Gastrocnemius medialis (tissue), 4 donors: Measurements from ENCODE around the gene ZNF277. TPM values are rescaled to one million over a fixed set of nuclear protein-coding genes. Genes with fewer than 3 reads are reported as not detected.

Experiments
- ATAC-seq, 2 donors: fragments of 150-250 bp; one replicate each; pipeline ENCODE4 v1.9.1; 2016
- DNase-seq, 2 donors: peaks; one replicate each; pipeline ENCODE4 v3.0.0-alpha.2; 2019
- H3K27ac ChIP-seq, 4 donors: fragments of 200-600 bp; sonication (generic); 1 replicate in 1 of 4; 2 replicates in 3 of 4; pipeline ENCODE4 v1.5.1; 2016 to 2018; ENCODE audit warnings: mild to moderate bottlenecking in 2 of 4, moderate library complexity in 1 of 4
- H3K27me3 ChIP-seq, 3 donors: fragments of 200-600 bp; sonication (generic) in 2 of 3; 1 replicate in 1 of 3; 2 replicates in 2 of 3; pipeline versions ENCODE4 v1.5.1 to v1.6.0; 2016 to 2019; ENCODE audit warnings: mild to moderate bottlenecking in 1 of 3, moderate library complexity in 1 of 3
- H3K36me3 ChIP-seq, 2 donors: fragments of 200-600 bp; sonication (generic) in 1 of 2; one replicate each; pipeline ENCODE4 v1.5.1; 2017 to 2018
- H3K4me1 ChIP-seq, 2 donors: fragments of 200-600 bp; sonication (generic) in 1 of 2; one replicate each; pipeline ENCODE4 v1.5.1; 2016 to 2017; ENCODE audit warnings: mild to moderate bottlenecking in 2 of 2
- H3K4me3 ChIP-seq, 4 donors: fragments of 200-600 bp; sonication (generic) in 3 of 4; 1 replicate in 1 of 4; 2 replicates in 3 of 4; pipeline ENCODE4 v1.5.1; 2016 to 2019; ENCODE audit warnings: mild to moderate bottlenecking in 2 of 4
- H3K9me3 ChIP-seq, 3 donors: fragments of 200-600 bp; sonication (generic) in 2 of 3; 1 replicate in 1 of 3; 2 replicates in 2 of 3; pipeline ENCODE4 v1.5.1; 2016 to 2019
- CTCF ChIP-seq, 5 experiments: fragments of 450-650 bp in 3 of 5; fragments of 200-600 bp in 2 of 5; sonication (generic) in 2 of 5; IDR thresholded peaks in 4 of 5; conservative IDR thresholded peaks in 1 of 5; 1 replicate in 4 of 5; 2 replicates in 1 of 5; pipeline ENCODE4 v1.5.1; 2016 to 2019; ENCODE audit warnings: antibody characterized with exemption in 5 of 5, mild to moderate bottlenecking in 3 of 5, moderate library complexity in 3 of 5
- POLR2A ChIP-seq, 2 donors: fragments of 450-650 bp; IDR thresholded peaks; one replicate each; pipeline ENCODE4 v1.6.1; 2017; ENCODE audit warnings: antibody characterized with exemption in 2 of 2, mild to moderate bottlenecking in 2 of 2, moderate library complexity in 2 of 2
- in situ Hi-C, 4 donors: fragments of 200-750 bp; cut with MboI; loops; one replicate each; pipeline versions ENCODE4 v1.15.0 to v1.8.0; 2017; ENCODE audit warnings: low sequenced_read_pairs in 4 of 4
- intact Hi-C: fragments of 100-400 bp; cut with DNase I; formaldehyde crosslinking; loops from one replicate; pipeline ENCODE4 v1.15.1; 2023; ENCODE audit warnings: low total_unique reads
- total RNA-seq, 4 donors: library from RNA; depleted of rRNA; stranded (reverse); fragments of >200 nt; gene quantifications; one replicate each; pipeline versions ENCODE4 v1.1.0 to v1.2.3, GENCODE V29; 2016

Gene ZNF277
- total RNA-seq, 4 donors from 2014 or later: 12.2 to 16.5 (median 15.0) TPM

GRCh38 chr7:112213735-112214134, 7.2 kb downstream of the ZNF277 start:
- no peak for ATAC-seq
- Histone ChIP-seq H3K4me3 (no peak overlapping the region), H3K9me3 (no peaks in the 10 kb centered on the region), H3K36me3 (no peaks in the 10 kb centered on the region), H3K27me3 (no peaks in the 10 kb centered on the region), H3K4me1 (peaks cover 9 to 12% of the 10 kb centered on the region in 2 donors), H3K27ac (no peak overlapping the region)
- DNase-seq: no peak
- TF ChIP-seq CTCF (IDR thresholded peaks at IDR 0.05 in 4 of 5, conservative IDR thresholded peaks at IDR 0.05 in 1 of 5): no peak
- no peak for TF ChIP-seq POLR2A (IDR thresholded peaks at IDR 0.05)
- in situ Hi-C loops (loop anchor here in 2 of 4 donors (25.0 kb wide), 2 partner anchors 274 to 651 kb away; partner anchors contain the start of genes IMMP2L (in 1 of the 2) and LSMEM1 (in 1 of the 2)), intact Hi-C loops (no loop called here)

- no peaks in the 10 kb centered on the region for H3K9me3 ChIP-seq
- intact Hi-C loops (no loop called here), in situ Hi-C loops (loop anchor here in 2 of 4 donors (25.0 kb wide), 2 partner anchors 273 to 652 kb away; partner anchors contain the start of genes IMMP2L (in 1 of the 2) and LSMEM1 (in 1 of the 2))
- ATAC-seq (no peak), DNase-seq (no peak)
- H3K4me3 ChIP-seq: no peak overlapping the region
- TF ChIP-seq POLR2A (IDR thresholded peaks at IDR 0.05): no peak
- TF ChIP-seq CTCF (IDR thresholded peaks at IDR 0.05 in 4 of 5, conservative IDR thresholded peaks at IDR 0.05 in 1 of 5): no peak
- H3K27ac ChIP-seq: no peak overlapping the region
- peaks cover 9 to 12% of the 10 kb centered on the region in 2 donors for H3K4me1 ChIP-seq
- no peaks in the 10 kb centered on the region for H3K36me3 ChIP-seq
- H3K27me3 ChIP-seq: no peaks in the 10 kb centered on the region
Measured at GRCh38 chr7:112214268-112214667, 7.8 kb downstream of the ZNF277 start.

GRCh38 chr7:112214883-112215282, 8.4 kb downstream of the ZNF277 start:
- peaks cover 9 to 12% of the 10 kb centered on the region in 2 donors for H3K4me1 ChIP-seq
- H3K4me3 ChIP-seq: no peak overlapping the region
- no peaks in the 10 kb centered on the region for H3K27me3 ChIP-seq
- no peak for DNase-seq
- no peaks in the 10 kb centered on the region for H3K36me3 ChIP-seq
- TF ChIP-seq POLR2A (IDR thresholded peaks at IDR 0.05) (no peak), CTCF (IDR thresholded peaks at IDR 0.05 in 4 of 5, conservative IDR thresholded peaks at IDR 0.05 in 1 of 5) (no peak)
- intact Hi-C loops: no loop called here
- no peaks in the 10 kb centered on the region for H3K9me3 ChIP-seq
- no peak for ATAC-seq
- in situ Hi-C loops: loop anchor here in 2 of 4 donors (25.0 kb wide), 2 partner anchors 272 to 653 kb away; partner anchors contain the start of genes IMMP2L (in 1 of the 2) and LSMEM1 (in 1 of the 2)
- H3K27ac ChIP-seq: no peak overlapping the region

- Histone ChIP-seq H3K27me3 (no peaks in the 10 kb centered on the region), H3K4me1 (peaks cover 9 to 12% of the 10 kb centered on the region in 2 donors), H3K27ac (no peak overlapping the region), H3K9me3 (no peaks in the 10 kb centered on the region), H3K4me3 (no peak overlapping the region), H3K36me3 (no peaks in the 10 kb centered on the region)
- no peak for ATAC-seq
- no peak for DNase-seq
- in situ Hi-C loops (loop anchor here in 2 of 4 donors (25.0 kb wide), 2 partner anchors 272 to 653 kb away; partner anchors contain the start of genes IMMP2L (in 1 of the 2) and LSMEM1 (in 1 of the 2)), intact Hi-C loops (no loop called here)
- TF ChIP-seq POLR2A (IDR thresholded peaks at IDR 0.05) (no peak), CTCF (IDR thresholded peaks at IDR 0.05 in 4 of 5, conservative IDR thresholded peaks at IDR 0.05 in 1 of 5) (no peak)
Measured at GRCh38 chr7:112215787-112216186, 9.3 kb downstream of the ZNF277 start.
